RPMI7951 (cell line): Measurements from ENCODE around the gene SULT2B1. TPM values are rescaled to one million over a fixed set of nuclear protein-coding genes. Genes with fewer than 3 reads are reported as not detected.
A peak's percentile ranks its signal among the peaks of the same experiment; 100 is the strongest.

Experiments
- DNase-seq: peaks from one replicate; pipeline ENCODE4 v3.0.0-alpha.2; 2012; ENCODE audit warnings: low read depth
- total RNA-seq: library from RNA; depleted of rRNA; stranded (reverse); fragments of >200 nt; shearing (Covaris generic); gene quantifications from 2 replicates; pipeline ENCODE4 v1.2.3, GENCODE V29; 2014

Gene SULT2B1
- total RNA-seq, 1 experiment from 2014 or later = not detected

DNA sequence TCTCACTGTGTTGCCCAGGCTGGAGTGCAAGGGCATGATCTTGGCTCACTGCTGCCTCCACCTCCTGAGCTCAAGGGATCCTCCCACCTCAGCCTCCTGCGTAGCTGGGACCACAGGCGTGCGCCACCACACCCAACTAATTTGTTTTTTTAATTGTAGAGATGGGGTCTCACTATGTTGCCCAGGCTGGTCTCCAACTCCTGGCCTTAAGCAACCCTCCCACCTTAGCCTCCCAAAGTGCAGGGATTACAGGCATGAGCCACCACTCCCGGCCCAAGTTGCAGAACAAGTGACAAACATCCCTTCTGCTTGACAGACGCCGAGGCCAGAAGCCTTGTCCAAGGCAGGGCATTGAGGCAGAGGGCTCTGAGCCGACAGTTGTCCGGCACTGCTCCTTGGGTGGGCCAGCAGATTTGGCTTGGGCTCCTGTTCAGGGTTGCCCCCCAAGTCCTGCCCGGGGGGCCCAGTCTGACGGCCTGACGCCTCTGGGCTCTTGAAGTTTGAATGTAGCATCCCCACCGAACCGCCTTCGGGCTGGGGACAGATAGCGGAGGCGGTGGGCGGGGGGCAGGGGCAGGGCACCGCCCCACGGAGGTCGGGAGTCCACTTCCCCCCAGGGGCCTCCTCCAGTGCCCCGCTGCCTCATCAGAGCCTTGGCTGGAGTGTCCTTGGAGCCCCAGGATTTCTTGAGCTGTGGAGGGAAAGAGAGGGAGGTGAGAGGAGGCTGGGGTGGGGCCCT, 48.9 kb downstream of the SULT2B1 start:
- DNase-seq = no peak

DNA sequence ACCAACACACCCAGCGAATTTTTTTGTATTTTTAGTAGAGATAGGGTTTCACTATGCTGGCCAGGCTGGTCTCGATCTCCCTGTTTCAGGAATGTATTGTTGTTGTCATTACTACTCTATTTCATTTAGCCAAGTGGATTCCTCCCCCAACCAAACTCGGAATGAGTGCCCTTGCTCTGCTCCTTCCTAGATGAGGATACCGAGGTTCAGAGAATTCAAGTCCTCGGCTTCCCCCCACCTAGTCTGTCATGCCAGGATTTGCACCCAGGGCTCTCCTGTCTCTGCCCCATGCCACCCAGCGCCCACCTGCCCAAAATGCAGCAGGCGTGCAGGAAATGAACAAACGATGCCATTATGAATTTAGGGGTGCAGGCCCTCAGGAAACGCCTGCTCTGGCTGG, 51.0 kb downstream of the SULT2B1 start:
- no peak for DNase-seq

DNA sequence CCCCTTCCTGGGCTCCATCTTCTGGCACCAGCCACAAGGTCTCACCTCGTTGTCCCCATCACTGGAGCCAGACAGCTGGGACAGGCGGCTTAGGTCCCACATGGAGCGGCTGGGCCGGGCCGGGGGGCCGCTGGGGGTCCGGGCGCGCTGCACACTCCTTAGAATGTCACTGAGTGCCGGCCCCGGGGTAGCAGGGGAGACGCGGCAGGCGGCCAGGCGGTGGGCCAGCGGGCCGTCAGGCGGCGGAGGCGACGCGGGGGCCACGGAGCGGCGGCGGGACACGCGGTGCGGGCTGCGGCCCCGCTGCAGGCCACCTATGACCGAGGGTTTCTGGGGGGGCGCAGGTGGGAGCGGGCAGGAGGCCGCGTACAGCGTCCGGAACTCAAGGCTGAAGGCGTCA, 51.5 kb downstream of the SULT2B1 start:
- no peak for DNase-seq

DNA sequence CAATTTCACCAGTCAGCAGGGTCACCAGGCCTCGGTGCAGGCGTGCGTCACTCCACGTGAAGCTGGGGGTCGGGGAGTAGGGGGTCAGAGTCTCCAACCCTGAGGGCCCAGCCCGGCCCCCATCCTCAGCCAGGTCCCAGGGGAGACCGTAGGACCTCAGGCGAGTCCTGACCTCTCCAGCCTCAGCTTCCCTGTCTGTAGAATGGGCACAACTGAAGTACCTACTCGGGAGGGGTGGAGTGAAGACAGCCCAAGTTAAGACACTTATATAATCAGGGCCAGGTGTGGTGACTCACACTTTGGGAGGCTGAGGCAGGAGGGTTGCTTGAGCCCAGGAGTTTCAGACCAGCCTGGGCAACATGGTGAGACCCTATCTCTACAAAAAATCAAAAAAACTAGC, 51.9 kb downstream of the SULT2B1 start:
- no peak for DNase-seq

DNA sequence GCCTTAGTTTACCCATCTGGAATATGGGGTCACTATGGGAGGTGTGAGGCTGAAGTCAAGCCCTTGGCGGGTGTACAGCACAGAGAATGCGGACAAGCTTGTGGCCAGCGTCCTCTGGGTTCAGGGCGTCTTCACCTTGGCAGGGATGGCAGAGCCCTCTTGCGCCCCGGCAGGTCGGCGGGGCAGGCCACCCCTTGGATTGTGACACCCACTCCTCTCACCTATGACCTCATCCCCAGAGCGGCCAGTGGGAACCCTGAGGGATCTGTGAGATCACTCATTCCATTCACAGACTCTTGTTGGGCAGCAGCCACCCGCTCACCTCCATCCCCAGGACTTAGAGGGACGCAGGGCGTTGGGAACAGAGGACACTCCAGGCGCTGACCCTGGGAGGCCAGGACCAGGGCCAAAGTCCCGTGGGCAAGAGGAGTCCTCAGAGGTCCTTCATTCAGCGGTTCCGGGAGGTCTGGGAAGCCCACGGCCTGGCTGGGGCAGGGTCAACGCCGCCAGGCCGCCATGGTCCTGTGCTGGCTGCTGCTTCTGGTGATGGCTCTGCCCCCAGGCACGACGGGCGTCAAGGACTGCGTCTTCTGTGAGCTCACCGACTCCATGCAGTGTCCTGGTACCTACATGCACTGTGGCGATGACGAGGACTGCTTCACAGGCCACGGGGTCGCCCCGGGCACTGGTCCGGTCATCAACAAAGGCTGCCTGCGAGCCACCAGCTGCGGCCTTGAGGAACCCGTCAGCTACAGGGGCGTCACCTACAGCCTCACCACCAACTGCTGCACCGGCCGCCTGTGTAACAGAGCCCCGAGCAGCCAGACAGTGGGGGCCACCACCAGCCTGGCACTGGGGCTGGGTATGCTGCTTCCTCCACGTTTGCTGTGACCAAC, 54.7 kb downstream of the SULT2B1 start, which contains the start of gene SPACA4:
SPACA4 (plus strand) TSS at position 280 of the 896 bp plus-strand sequence; CDS start at position 517, 237 bp downstream.
- no peak for DNase-seq

GRCh38 chr19:48607359-48607755, 55.4 kb downstream of the SULT2B1 start:
- no peak for DNase-seq

DNA sequence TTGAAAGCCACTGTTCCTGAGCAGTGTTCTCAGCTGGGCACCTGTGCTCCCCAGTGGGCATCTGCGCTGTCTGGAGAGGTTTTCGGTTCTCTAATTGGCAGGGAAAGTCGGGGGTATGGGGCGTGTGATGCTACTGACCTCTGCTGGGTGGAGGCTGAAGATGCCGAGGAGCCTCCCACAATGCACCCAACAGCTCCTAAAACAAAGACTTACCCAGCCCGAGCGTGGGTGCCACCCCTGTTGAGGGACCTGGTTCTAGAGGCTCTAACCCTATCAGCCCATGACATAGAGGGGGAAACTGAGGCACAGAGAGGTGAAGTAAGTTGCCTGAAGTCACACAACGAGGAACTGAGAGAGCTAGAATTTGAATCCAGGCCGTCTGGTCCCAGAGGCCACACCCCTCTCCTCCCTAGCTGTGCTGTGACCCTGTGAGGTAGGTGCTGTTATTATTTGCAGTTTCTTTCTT, 56.9 kb downstream of the SULT2B1 start:
- peak; percentile 70 for DNase-seq

DNA sequence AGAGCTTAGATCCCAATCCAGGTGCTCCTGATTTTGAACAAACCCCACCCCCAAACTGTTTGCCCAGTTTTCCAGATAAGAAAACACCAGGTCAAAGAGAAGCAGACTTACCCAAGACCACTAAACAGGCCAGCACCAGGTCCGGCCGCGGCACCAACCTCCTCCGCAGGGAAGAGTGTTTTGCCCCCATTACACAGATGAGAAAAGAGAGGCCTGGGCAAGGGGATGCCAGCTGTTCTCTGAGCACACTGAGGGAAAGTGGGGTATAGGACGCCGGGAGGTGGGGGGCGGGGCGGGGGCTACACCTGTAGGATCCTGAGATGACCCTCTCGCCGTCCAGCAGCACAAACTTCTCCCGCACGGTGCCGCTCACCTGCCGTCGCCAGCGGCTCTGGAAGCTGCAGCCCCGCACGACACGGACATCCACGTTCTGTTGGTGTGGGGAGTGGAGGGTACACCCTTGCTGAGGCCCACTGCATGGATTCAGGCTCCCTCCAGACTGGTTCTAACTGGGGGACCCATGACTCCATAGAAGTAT, 57.7 kb downstream of the SULT2B1 start:
- no peak for DNase-seq

- no peak for DNase-seq
These were observed 59.9 kb downstream of the SULT2B1 start for GRCh38 chr19:48611872-48612271.

DNA sequence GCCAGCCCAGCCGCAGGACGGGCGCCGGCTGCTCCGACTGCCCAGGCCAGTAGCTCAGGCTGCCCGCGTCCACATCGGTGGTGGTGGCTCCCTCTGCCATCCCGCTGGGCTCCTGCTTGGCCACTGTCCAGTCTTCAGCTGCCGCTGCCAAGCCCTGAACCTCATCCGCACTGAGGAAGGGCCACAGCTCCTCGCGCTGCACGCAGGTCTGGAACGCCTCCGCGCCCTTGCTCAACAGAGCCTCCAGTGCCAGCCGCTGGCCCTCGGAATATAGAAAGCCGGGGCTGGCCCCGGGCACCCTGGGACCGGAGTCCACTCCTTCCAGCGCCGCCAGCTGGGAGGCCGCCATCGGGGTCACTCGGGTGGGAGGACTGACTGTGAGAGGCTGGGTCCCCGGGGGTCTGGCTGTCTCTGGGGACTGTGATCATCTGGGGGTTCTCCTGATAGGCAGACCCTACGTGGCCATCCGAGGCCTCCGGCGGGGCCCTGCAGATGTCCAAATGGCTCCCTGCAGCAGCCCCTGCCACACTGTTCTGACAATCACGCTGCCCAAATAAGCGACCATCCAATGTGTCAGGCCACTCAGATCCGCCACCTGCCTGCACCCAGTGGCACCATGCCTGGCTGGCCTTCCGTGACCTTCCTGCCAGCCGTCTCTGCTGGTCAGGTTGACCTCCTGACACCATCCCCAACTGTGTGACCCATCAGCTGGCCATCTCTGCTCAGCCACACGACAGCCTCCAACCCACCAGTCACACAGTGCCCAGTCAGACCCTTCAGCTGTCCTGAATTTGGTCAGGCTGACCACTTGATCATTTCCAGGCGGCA, 61.3 kb downstream of the SULT2B1 start:
- DNase-seq = no peak

- DNase-seq = no peak
These were observed 62.0 kb downstream of the SULT2B1 start for GRCh38 chr19:48613852-48614435.

DNA sequence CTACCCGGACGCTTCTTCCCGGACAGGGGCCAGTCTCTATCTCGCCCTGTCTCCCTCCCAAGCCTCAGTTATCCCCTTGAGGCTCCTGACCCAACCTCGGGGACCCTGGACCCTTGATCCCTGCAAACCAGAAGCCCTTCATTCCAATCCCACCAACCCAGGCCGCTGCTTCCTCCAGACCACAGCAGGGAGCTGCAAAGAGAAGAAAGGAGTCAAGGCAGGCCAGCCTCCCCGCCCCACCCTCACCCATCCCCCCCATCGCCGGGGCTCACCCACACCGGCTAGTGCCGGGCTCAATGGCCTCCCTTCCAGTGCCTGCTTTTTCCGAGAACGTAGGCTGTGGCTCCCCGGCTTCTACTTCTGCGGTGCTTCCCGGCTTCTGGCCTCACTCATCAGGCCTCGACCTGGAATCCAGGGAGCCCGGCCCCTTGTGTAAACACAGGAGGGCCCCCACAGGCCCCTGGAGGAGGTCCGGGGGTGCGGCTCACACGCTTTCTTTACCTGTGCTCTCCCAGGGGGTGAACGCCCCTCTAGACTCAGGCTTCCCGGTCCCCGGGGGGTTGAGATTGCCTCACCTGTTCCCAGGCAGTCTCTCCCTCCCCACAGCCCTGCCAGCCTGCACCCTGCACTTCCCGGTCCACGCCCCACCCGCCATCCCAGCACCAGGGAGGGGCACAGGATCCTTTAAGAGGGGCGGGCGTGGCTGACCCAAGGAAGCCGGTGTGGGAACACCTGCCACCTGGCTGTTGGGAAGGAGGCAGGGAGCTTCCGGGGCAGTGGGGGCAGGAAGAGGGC, 62.7 kb downstream of the SULT2B1 start, which contains the start of gene FAM83E:
FAM83E (minus strand) TSS at position 641 of the 795 bp plus-strand sequence. CDS start 1,704 bp downstream, outside the sequence.
- no peak for DNase-seq

GRCh38 chr19:48615231-48616040, 63.5 kb downstream of the SULT2B1 start:
- DNase-seq = no peak

GRCh38 chr19:48616041-48616436, 64.1 kb downstream of the SULT2B1 start:
- DNase-seq = no peak

GRCh38 chr19:48616491-48617056, 64.6 kb downstream of the SULT2B1 start:
- DNase-seq = no peak

- DNase-seq = no peak
These were observed 65.4 kb downstream of the SULT2B1 start for GRCh38 chr19:48617146-48617937.

DNA sequence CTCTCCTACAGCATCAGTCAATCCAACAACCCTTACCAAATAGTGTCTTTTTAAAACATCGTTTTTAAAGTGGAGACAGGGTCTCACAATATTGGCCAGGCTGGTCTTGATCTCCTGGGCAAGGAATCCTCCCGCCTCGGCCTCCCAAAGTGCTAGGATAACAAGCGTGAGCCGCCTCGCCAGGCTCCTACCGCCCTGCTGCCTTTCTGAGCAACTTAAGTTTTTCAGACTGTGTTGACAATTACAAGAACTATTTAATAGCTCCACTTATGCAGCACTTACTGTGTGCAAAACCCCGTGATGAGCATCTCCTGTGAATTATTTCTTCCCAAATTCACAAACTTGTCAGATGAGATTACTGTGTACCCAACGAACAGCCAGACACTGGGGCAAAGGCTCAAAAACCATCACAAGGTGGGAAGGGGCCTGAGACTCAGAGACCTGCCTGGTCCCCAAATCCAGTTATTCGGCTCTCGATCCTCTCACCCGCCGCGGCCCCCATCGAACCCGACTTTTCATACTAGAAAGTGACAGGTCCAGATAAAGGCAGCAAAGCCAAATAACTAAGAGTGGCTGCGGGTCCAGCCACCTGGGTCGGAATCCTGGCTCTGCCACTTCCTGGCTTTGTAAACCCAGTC, 66.4 kb downstream of the SULT2B1 start:
- no peak for DNase-seq
